Kidney epithelial cell (primary cell): ENCODE results near the gene F2RL1. TPM values are rescaled to one million over a fixed set of nuclear protein-coding genes. Genes with fewer than 3 reads are reported as not detected.

Experiments used
- DNase-seq: peaks from one replicate; pipeline ENCODE4 v3.0.0-alpha.2; 2010; ENCODE audit warnings: low read depth
- H3K27me3 ChIP-seq: 2 replicates; pipeline ENCODE4 v1.6.0; 2011; ENCODE audit warnings: low read length; ENCODE audit not compliant: control insufficient read depth, insufficient read depth
- H3K36me3 ChIP-seq: 2 replicates; pipeline ENCODE4 v1.5.1; 2011; ENCODE audit warnings: low read length; ENCODE audit not compliant: control insufficient read depth, insufficient read depth
- H3K4me3 ChIP-seq: 2 replicates; pipeline ENCODE4 v1.5.1; 2011; ENCODE audit warnings: low read depth, mild to moderate bottlenecking, control low read depth, low read length
- total RNA-seq: library from RNA; depleted of rRNA; stranded (reverse); fragments of >200 nt; gene quantifications from 2 replicates; pipeline ENCODE4 v1.2.3, GENCODE V29; 2015
- TF ChIP-seq, protein P1 (sequence below): IDR thresholded peaks from 2 replicates; pipeline ENCODE4 v1.5.1; 2011; ENCODE audit warnings: mild to moderate bottlenecking, moderate library complexity, low read length, control low read depth, inconsistent platforms; ENCODE audit not compliant: insufficient read depth, poor library complexity, severe bottlenecking

The F2RL1 gene
- total RNA-seq, 1 donor from 2014 or later = 144 TPM

GRCh38 chr5:76836585-76836984 is 17.8 kb downstream of the F2RL1 start:
- no peak for DNase-seq
- TF ChIP-seq, protein P1, sequence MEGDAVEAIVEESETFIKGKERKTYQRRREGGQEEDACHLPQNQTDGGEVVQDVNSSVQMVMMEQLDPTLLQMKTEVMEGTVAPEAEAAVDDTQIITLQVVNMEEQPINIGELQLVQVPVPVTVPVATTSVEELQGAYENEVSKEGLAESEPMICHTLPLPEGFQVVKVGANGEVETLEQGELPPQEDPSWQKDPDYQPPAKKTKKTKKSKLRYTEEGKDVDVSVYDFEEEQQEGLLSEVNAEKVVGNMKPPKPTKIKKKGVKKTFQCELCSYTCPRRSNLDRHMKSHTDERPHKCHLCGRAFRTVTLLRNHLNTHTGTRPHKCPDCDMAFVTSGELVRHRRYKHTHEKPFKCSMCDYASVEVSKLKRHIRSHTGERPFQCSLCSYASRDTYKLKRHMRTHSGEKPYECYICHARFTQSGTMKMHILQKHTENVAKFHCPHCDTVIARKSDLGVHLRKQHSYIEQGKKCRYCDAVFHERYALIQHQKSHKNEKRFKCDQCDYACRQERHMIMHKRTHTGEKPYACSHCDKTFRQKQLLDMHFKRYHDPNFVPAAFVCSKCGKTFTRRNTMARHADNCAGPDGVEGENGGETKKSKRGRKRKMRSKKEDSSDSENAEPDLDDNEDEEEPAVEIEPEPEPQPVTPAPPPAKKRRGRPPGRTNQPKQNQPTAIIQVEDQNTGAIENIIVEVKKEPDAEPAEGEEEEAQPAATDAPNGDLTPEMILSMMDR = no peak
- Histone ChIP-seq H3K27me3 (no peaks in the 10 kb centered on the region), H3K36me3 (peaks cover 3% of the 10 kb centered on the region), H3K4me3 (no peak overlapping the region)

DNA sequence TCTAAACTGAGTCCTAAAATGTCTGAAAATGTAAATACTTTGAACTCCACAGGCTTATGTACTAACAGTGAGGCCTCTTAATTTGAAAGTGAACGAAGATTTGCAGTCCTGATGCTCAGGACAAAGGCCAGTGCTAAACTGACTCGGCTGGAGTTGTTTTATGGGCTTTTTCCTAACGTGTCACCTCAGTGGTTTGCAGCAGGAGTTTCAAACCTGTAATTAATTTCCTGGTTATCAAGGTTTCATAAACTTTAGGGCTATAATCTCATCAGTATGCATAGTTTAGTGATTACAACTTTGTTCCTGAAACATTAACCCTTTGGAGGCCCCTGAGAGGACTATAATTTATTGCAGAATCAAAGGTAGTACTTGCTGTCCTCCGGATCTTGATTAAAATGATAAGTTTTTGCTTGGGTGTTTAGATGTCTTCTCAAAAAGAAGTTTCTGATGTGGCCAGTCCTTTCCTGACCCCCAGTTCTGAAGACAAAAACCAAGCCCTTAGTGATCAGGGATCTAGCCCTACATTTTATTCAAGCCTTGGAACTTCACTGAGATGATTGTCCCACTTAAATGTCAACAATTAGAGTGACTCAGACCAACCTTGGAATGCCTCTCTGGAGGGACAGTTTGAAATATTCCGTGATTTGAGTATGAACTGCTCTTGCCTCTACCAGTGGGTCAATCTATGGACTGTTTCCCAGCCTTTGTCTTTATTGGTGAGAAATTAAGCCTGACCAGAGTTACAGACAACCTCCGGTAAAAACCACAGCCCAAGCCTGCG is 19.8 kb downstream of the F2RL1 start:
- Histone ChIP-seq H3K27me3 (no peaks in the 10 kb centered on the region), H3K36me3 (no peaks in the 10 kb centered on the region), H3K4me3 (no peak overlapping the region)
- peak; percentile 48 for DNase-seq
- TF ChIP-seq, protein P1 = no peak

- TF ChIP-seq, protein P1 = no peak
- no peak overlapping the region for H3K4me3 ChIP-seq
- no peaks in the 10 kb centered on the region for H3K36me3 ChIP-seq
- no peak for DNase-seq
- H3K27me3 ChIP-seq = no peaks in the 10 kb centered on the region
These were observed 22.5 kb downstream of the F2RL1 start for GRCh38 chr5:76841361-76841760.

DNA sequence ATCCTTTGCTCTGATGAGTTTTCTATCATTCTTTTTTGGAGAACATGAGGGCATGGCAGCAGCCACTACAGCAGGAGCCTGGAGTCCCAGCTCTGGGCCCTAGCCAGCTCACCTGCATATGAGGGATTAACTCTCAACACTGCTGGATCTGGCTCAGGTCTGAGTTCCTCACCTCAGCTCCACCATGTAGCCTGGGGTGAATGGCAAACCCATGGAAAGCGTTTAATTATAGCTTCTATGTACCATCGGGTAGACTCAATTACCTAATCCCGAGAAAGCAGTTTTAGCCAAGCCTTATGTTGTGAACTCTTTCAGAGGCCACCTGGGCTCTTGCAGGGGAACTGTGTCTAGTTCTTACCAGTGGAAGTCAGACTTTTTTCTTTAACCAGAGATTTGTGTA is 27.1 kb downstream of the F2RL1 start:
- TF ChIP-seq, protein P1 = no peak
- no peak for DNase-seq
- no peak overlapping the region for H3K4me3 ChIP-seq

GRCh38 chr5:76849419-76850291 is 30.8 kb downstream of the F2RL1 start, which contains the start of gene S100Z:
Gene S100Z (plus strand): TSS chr5:76850014. CDS start chr5:76875360, 25,346 bp downstream.
- TF ChIP-seq, protein P1 = no peak
- H3K4me3 ChIP-seq = no peak within 1 kb of the TSS
- no peaks in the 10 kb centered on the region for H3K27me3 ChIP-seq
- H3K36me3 ChIP-seq = no peaks in the 10 kb centered on the region
- no peak for DNase-seq

More for the DNA sequence above, 27.1 kb downstream of the F2RL1 start:
- no peaks in the 10 kb centered on the region for H3K36me3 ChIP-seq
- no peaks in the 10 kb centered on the region for H3K27me3 ChIP-seq
